Cardiac septum (tissue), 1 donor: Measurements from ENCODE around the gene RHOBTB3. TPM values are rescaled to one million over a fixed set of nuclear protein-coding genes. Genes with fewer than 3 reads are reported as not detected.
"Not testable (repeated sequence)": the region's sequence is repeated elsewhere in the genome, so short reads cannot be mapped to it uniquely, and the experiment has no call there.

Experiments used
- DNase-seq: peaks from one replicate; pipeline ENCODE4 v3.0.0-alpha.2; 2020; ENCODE audit warnings: low spot score
- intact Hi-C: fragments of 100-400 bp; cut with DNase I; formaldehyde crosslinking; loops from one replicate; pipeline ENCODE4 v1.14.0; 2022
- long read RNA-seq: library from polyadenylated mRNA; unstranded; transcript quantifications from one replicate; pipeline ENCODE4 v2.0.0, GENCODE V29; 2021
- total RNA-seq: library from RNA; stranded (reverse); fragmentation: NEBNext Ultra II Directional; extraction: Animal tissue kit (Norgen Biotek cat#: 25700); gene quantifications from one replicate; pipeline ENCODE4 v1.2.1, GENCODE V29; 2021
- donor health status: DM: no; HTN: no; CAD: no.

The RHOBTB3 gene, protein sequence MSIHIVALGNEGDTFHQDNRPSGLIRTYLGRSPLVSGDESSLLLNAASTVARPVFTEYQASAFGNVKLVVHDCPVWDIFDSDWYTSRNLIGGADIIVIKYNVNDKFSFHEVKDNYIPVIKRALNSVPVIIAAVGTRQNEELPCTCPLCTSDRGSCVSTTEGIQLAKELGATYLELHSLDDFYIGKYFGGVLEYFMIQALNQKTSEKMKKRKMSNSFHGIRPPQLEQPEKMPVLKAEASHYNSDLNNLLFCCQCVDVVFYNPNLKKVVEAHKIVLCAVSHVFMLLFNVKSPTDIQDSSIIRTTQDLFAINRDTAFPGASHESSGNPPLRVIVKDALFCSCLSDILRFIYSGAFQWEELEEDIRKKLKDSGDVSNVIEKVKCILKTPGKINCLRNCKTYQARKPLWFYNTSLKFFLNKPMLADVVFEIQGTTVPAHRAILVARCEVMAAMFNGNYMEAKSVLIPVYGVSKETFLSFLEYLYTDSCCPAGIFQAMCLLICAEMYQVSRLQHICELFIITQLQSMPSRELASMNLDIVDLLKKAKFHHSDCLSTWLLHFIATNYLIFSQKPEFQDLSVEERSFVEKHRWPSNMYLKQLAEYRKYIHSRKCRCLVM
- total RNA-seq: 79.0 TPM
- long read RNA-seq, full-length matches to known transcripts: 41 of 173 reads
- long read RNA-seq, partial matches to known transcripts: 72 of 173 reads
- long read RNA-seq, other reads (novel, unspliced or antisense): 60 of 173 reads

DNA sequence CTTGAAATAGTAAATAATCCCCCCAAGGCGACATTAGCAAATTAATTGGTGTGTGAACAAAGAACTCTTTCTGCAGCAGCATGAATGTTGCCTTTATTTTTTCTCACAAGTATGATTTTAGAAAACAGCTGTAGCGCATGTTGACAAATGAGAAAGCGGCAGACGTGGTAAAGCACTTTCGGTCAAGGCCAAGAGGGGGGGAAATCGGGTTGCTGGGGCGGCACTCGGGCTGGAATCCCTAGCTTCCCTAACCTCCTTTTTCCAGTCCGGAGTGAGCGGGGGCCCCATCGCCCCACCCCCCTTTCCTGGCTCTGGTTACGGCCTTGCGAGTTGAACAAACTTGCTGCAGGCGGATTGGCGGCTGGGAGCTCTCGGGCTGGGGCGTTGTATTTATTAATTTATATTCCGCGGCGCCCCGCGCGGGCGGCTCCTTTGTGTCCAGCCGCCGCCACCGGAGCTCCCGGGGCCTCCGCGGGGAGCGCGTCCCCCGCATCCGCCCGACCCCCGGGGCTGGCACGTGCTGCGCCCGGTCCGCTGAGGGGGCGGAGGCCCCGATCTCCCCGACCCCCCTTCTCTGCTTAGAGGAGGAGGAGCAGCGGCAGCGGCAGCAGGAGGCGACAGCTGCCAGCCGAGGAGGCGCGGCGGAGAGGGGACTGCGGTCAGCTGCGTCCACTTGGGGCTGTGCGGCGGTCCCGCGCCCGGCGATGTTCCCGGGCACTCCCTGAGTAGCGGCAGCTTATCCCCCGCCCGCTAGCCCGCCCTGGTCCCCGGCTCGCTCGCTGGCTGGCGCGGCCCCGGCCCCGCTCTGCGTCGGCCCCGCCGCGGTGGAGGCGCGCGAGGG is at the start of gene RHOBTB3:
Gene RHOBTB3 (plus strand): TSS at position 607 of the 841 bp plus-strand sequence. CDS start 347 bp downstream, outside the sequence.
- DNase-seq: peak; percentile 93
- intact Hi-C loops: loop anchor here (2.0 to 5.0 kb wide), 4 partner anchors 60 to 111 kb away; partner anchors contain the start of genes GLRX and RFESD

DNA sequence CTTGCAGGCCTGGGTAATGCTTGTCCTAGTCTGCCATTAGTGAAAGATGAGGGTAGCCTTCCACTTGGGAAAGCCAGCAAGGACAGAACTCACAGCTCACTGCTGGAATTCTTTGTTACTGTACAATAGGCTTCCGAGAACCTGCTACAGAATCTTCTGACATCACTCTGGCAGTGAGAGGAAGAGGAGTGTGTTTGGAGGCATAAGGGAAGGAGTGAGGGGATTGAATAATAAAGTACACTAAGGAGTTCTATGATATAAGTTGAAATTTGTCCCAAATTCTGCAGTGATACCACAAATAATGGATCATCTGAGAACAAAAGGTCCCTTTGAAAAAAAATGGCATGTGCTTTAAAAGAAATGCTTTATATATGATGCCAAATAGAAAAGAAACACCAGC is 48.2 kb upstream of the RHOBTB3 start, which contains the start of gene SPATA9:
Gene SPATA9 (minus strand): TSS at position 101 of the 400 bp plus-strand sequence. CDS start 137 bp downstream, outside the sequence.
- intact Hi-C loops: no loop called here
- no peak for DNase-seq

DNA sequence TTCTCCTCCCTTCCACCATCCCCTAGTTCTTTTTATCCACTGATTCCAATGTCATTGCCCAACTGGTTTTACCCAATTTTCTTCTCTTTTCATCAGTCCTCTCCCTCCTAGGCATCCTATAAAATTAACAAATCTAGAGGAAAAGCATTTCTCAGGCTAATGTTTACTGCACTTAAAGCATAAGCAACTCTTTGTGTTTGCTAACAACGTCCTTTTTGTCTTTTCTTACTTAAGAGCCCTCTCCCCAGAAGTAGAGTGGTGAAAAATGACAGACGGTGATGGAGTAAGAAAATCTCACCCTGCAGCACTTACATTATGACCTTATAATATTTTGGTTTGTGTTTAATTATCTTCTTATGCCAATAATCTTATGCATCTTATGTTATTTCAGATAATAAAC is 46.8 kb upstream of the RHOBTB3 start:
- no peak for DNase-seq
- intact Hi-C loops: no loop called here

DNA sequence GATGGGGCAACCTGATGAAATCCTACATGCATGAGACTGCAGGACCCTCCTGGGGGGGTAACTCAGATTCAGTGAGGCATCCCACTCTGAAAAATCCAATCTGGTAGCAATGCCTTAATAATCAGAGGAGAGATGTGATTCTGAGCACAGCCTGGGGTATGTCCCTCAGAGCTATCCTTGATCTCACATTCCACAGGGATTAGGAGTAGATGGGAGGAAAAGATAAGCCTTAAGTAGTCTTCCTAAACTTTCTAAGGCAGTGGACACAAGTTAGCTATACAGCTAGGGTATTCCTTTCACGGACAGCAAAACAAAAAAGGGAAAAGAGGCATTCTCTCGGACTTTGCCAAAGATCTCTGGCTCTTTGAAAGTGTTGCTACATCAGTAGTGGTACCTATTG is 44.5 kb upstream of the RHOBTB3 start:
- DNase-seq: no peak
- intact Hi-C loops: no loop called here

DNA sequence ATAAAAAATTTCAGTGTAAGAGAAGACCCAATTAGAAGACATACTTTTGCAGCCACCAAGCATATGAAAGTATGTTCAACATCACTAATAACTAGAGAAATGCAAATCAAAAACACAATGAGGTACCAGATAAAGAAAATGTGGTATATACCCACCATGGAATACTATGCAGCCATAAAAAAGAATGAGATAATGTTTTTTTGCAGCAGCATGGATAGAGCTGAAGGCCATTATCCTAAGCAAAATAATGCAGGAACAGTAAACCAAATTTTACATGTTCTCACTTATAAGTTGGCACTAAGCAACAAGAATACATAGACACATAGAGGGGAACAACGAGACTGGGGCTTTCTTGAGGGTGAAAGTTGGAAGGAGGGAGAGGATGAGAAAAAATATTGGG is 41.5 kb upstream of the RHOBTB3 start:
- intact Hi-C loops: no loop called here
- DNase-seq: no peak

DNA sequence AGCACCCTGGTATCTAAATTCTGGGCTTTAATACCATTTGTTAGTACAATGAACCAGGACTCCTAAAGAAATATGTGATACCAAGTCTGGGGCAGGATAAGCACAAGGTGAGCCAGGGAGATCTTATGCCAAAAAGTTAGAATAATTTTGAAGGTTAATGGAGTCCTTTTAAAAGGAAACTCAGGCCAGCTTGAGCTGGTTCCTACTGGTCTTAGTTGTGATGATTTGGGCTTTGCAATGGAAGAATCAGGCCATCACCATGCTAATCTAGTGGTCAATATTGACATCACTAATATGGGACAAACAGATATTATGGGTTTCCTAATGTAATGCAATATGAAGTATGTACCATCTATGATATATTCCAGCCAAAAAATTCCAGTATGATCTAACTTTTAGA is 40.8 kb upstream of the RHOBTB3 start:
- intact Hi-C loops: no loop called here
- no peak for DNase-seq

DNA sequence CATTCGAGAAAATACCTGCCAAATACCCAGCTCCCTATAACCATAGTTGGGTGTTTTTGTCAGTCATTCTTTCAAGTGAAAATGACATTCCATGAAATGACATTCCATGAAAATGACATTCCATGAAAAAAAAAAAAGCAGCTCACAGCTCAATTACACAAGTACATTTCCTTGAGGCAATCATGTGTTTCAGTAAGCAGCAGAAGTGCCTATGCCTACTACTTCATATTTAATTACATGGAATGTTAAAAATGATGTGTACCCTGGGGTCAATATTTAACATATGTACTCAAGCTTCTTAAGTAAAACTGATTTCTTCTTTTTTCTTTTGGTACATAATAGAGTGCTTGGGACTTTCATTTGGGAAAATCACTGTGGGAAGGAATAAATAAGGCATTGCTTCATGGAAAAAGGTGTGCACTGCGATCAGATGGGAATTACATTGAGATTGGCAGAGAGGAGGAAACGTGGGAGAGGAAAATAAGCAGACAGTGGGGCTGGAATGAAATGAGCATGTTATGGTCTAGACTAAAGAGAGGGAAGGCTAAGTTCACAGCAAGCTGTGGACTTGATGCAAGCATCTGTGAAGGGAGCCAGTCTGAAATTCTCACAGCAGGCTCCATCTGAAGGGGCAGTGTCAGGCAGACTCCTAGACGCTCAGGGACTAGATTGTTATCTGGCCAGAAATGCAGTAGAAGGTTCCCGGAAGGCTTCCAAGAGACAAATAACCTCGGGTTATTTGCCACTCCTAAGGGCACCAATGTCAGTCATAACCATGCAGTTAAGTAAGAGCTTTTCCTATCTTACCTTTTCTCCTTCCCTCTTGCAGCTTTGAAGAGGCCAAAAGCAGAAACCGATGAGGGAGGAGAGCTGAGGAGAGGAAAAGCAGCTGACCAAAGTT is 33.1 kb upstream of the RHOBTB3 start:
- intact Hi-C loops: no loop called here
- no peak for DNase-seq

DNA sequence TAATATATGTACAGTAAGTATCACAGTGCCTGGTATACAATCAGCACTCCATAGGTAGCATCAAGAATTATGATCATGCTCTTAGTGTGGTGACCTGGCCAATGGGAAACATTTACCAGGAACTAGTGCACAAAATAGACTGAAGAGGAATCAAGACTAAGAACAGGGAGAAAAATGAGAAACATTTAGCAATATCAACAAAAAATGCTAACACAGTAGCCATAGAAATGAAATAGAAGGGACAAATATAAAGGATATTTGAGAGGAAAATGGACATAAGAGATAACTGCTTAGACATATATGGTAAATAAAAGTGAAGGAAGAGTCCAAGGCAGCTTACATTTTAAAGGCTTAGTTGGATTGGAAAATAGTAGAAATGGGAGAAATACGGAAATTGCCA is 31.8 kb upstream of the RHOBTB3 start:
- DNase-seq: no peak
- intact Hi-C loops: no loop called here

DNA sequence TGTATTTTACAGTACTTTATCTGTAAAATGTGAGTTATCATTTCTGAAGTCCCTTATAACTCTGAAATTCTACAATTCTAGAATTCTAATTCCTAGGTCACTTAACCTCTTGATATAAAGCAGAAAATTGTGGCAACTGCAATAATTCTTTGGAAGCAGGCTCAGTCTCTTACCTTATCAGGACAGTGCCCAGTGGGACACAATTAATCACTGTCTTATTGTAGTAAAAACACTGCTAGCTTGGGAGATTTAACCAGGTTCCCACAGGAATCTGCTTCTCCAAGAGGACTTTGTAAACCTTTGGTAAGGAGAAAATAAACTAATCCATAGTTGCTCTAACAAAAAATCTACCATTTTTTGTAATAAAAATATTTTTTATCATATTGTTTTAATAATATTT is 30.1 kb upstream of the RHOBTB3 start:
- intact Hi-C loops: no loop called here
- DNase-seq: no peak

DNA sequence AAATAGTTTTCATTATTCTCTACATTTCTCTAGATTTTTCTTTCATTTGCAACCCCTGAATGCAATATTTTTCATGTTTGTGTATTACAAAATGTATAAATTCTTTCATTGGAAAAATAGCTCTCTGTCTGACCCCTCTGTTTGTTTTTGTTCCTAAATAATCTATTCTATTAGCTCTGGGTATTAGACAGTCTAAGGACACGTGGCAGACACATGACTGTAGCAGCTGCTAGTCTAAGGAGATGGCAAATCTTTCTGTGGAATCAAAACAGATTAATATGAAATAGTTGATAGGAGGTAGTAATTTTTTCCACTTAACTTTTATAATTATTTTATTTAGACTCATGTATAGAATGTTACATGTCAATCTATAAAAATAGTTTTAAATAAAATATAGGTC is 27.0 kb upstream of the RHOBTB3 start:
- no peak for DNase-seq
- intact Hi-C loops: no loop called here

DNA sequence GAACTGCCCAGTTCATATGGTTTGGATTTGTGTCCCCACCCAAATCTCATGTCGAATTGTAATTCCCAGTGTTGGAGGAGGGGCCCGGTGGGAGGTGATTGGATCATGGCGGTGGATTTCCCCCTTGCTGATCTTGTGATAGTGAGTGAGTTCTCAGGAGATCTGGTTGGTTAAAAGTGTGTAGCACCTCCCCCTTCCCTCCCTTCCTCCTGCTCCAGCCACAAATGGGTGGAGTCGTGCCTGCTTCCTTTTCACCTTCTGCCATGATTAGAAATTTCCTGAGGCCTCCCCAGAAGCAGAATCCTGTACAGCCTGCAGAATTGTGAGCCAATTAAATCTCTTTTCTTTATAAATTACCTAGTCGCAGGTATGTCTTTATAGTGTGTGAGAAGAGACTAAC is 24.9 kb upstream of the RHOBTB3 start:
- DNase-seq, intact Hi-C loops: not testable (repeated sequence)

DNA sequence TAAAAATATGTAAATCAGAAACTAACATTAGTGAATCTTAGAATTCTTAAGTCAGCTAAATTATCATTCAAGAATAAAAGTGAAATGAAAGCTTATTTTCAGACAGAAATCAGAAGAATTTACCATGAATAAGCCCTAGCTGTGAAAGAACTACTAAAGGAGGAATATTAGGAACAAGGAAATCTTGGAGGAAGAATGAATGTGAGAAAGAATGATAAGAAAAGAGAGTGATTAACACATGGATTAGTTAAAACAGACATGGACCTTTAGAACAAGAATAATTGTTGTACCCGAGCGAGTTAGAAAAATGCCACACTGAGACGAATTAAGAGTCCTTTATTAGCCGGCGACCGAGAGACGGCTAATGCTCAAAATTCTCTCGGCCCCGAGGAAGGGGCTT is 24.1 kb upstream of the RHOBTB3 start:
- DNase-seq: no peak
- intact Hi-C loops: no loop called here

DNA sequence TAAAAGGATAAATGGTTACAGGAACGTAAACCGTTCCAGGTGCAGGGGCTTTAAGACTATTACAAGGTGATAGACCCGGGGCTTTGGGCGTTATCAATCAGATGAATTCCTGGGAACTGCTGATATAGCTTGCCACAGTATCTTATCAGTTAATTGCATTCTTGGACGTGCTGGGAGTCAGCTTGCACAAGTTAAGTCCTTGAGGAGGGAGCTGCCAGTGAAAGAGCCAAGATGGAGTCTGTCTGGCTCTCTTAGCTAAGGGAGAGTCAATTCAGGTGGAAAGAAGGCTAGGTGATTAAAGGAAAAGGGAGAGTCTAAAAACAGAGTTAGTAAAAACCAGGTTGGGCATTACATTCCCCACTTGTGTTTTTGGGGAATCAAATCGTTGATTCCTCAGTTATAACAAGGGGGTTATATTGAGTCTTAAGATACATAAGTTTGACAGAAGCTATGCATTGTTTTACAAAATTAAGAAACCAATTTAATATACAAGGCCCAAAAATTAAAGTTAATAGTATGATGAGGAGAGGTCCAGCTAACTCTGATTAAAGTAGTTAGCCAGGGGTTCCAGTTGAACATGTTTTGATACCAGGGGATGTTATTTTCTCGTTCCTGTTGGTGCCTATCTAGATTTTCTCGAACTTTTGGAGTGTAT is 23.5 kb upstream of the RHOBTB3 start:
- DNase-seq, intact Hi-C loops: not testable (repeated sequence)

DNA sequence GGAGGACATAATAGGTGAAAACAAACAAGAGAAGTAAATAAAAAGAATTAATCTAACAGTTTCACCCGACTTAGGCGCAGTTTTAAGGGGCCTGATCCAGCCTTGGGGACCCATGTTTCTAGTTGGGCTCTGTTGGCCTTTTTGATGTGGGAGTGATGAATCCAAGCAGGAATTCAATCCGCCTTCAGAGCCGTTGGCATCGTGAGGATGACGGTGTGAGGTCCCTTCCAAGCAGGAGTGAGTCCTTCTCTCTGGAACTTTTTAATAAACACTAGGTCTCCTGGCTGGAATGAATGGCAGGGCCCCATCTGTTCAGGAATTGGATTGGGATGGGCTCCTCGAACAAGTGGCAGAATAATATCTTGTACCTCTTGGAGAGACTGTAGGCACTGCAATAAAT is 22.3 kb upstream of the RHOBTB3 start:
- DNase-seq: no peak
- intact Hi-C loops: no loop called here

DNA sequence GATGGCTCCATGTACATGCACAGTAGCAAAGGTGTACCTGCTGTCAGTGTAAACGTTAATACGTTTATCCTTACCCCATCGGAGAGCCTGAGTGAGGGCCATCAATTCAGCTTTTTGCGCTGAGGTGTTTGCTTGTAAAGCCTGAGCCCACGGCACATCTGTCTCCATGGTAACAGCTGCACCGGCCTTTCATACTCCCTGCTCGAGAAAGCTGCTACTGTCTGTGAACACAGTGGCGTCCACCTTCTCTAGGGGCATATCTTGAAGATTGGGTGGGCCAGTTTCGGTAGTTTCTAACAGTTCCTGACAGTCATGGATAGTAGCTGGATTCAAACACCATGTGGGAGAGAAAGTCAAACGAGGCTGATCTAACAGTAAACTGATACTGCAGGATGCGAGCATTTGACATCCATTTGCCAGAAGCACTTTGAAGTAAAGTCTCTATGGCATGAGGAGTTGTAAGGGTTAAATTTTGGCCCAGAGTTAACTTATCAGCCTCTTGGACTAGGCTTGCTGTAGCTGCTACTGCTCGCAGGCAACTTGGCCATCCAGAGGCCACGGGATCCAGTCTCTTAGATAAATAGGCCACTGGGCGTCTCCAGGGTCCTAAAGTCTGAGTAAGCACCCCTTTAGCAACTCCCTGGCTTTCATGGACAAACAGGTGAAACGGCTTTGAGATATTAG is 21.0 kb upstream of the RHOBTB3 start:
- DNase-seq: peak; percentile 76
- intact Hi-C loops: no loop called here

DNA sequence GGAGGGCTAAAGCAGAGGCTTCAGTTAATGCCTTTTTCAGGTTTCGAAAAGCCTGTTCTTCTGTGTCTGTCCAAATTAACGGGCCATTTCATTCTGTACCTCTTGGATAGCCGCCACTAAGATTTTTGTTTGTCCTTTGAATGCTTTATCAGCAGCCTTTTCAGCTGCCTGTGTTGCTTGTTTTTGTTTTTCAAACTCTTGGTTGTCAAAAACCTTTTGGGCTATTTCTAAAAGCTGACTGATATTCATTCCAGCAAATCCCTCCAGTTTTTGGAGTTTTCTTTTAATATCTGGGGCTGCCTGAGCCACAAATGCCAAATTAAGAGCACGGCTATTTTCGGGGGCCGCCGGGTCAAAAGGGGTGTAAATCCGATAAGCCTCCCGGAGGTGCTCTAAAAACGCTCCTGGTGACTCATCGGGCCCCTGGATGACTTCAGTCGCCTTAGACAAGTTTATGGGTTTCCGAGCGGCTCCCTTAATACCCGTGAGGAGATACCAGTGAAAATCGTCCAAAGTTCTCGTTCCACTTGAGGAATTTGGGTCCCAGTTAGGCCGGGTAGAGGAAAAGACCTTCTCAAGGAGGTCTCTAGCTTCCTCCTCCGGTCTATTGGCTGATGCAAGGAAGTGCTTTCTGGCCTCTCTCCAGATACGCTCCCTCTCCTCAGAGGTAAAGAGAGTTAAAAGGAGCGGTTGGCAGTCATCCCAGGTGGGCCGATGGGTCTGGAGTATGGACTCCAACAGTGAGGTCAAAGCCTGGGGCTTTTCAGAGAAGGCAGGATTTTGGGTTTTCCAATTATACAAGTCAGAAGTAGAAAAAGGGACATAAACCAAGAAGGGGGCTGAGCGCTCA is 20.3 kb upstream of the RHOBTB3 start:
- DNase-seq: peak; percentile 72
- intact Hi-C loops: not testable (repeated sequence)
